ENCODE data around the gene LRRC52. TPM values are rescaled to one million over a fixed set of nuclear protein-coding genes. Genes with fewer than 3 reads are reported as not detected.

LRRC52 gene
- total and polyA plus RNA-seq, 2 of the 8 experiments (the other 6 are each of a cell fraction or from before 2014, with no cell fraction given) = 0.05 TPM; not detected in 1

DNA sequence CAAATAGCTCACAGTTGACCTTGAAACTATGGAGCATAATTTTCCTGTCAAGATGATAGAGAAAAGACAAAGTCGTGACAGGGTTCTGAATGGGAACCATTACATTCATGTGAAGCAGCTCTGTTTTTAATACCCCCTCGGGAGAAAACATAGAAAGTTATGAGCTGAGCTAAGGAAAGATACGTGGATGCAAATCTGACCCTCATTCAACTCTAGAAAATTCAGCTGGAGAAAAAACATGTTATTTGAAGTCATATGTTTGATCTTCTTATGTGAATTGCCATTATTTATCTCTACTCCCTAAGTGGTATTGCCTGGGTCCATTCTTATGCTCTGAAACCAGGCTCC, 48.0 kb upstream of the LRRC52 start:
- H3K27me3 ChIP-seq (replicated peaks in 1 of 4; ENCODE audit: control insufficient read depth in 3 of 4, extremely low read depth in 1 of 4, insufficient read depth in 3 of 4, low read length in 3 of 4) = peaks cover 0 to 1% (median 0%) of the 10 kb centered on the region in 4 experiments; a peak in 1 of 7 replicates
- H2AK5ac ChIP-seq (ENCODE audit: low read depth, low read length) = no peak overlapping the region
- no peak overlapping the region for H3K4ac ChIP-seq (replicated peaks; ENCODE audit: insufficient read length, low read depth, low read length)
- 85% methylated on average over 3 of the region's 3 CpGs; no CpG with 5 or more reads in 1 of the 2 experiments for WGBS, 2 experiments (ENCODE audit: extremely low coverage in 1 of 2, insufficient coverage in 1 of 2, insufficient read length in 1 of 2, insufficient replicate concordance in 2 of 2, low coverage in 1 of 2, low lambda C conversion rate in 2 of 2, missing lambda C conversion rate in 1 of 2)
- H3K79me2 ChIP-seq (ENCODE audit: control insufficient read depth in 1 of 2, insufficient read depth in 2 of 2, low read length in 2 of 2) = no peaks in the 10 kb centered on the region
- DNase-seq (ENCODE audit: low read depth in 1 of 2, low spot score in 2 of 2) = no peak
- ChIA-PET CTCF (ENCODE audit: partially characterized antibody) (interaction anchor here (0.6 to 1.5 kb wide), 7 partner anchors 10 to 126 kb away, joined by 3 to 5 read pairs (median 4); no protein-coding TSS in a partner anchor), POLR2A (ENCODE audit: partially characterized antibody) (no interaction called here)
- no peak overlapping the region for H3K23ac ChIP-seq (ENCODE audit: insufficient read length)
- no peak overlapping the region for H3K4me2 ChIP-seq (ENCODE audit: insufficient read depth in 1 of 2, low read depth in 2 of 2, low read length in 2 of 2)
- H3K27ac ChIP-seq (ENCODE audit: low read depth, low read length) = no peak overlapping the region
- no peak overlapping the region for H3K18ac ChIP-seq (ENCODE audit: extremely low read depth, low read length)
- no peaks in the 10 kb centered on the region for H3K23me2 ChIP-seq (ENCODE audit: low read depth, low read length)
- H4K8ac ChIP-seq (ENCODE audit: extremely low read depth, insufficient read depth, low read length) = no peak overlapping the region
- no peaks in the 10 kb centered on the region for H3K4me1 ChIP-seq (replicated peaks in 1 of 4; ENCODE audit: control insufficient read depth in 3 of 4, insufficient read depth in 4 of 4, low read length in 3 of 4)
- no peak overlapping the region for H2BK15ac ChIP-seq (ENCODE audit: low read length)
- H2BK20ac ChIP-seq (ENCODE audit: low read length) = no peak overlapping the region
- H3K9ac ChIP-seq (replicated peaks in 1 of 4; ENCODE audit: extremely low read depth in 1 of 4, low read depth in 3 of 4, low read length in 3 of 4) = no peak overlapping the region
- H4K5ac ChIP-seq (ENCODE audit: insufficient read length, low read depth, low read length) = no peak overlapping the region
- H4K20me1 ChIP-seq (replicated peaks in 1 of 2; ENCODE audit: control insufficient read depth in 1 of 2, insufficient read depth in 2 of 2, low read length in 2 of 2) = no peaks in the 10 kb centered on the region
- H3K4me3 ChIP-seq (ENCODE audit: extremely low read depth in 1 of 4, insufficient read depth in 2 of 4, low read depth in 3 of 4, low read length in 4 of 4) = no peak overlapping the region
- H3K14ac ChIP-seq (ENCODE audit: insufficient read length) = no peak overlapping the region
- TF ChIP-seq SIRT6 (IDR thresholded peaks at IDR 0.05; ENCODE audit: low read length) = no peak
- no peak for TF ChIP-seq KDM1A (IDR thresholded peaks at IDR 0.05; ENCODE audit: borderline replicate concordance, low read length)
- TF ChIP-seq ZNF274 (IDR thresholded peaks at IDR 0.05; ENCODE audit: borderline replicate concordance, extremely low read depth, low read length) = no peak
- TF ChIP-seq MAFK (IDR thresholded peaks at IDR 0.05; ENCODE audit: low read depth, low read length) = no peak
- no peak for TF ChIP-seq TEAD4 (IDR thresholded peaks at IDR 0.05; ENCODE audit: low read depth, low read length)
- no peak for TF ChIP-seq BCL11A (IDR thresholded peaks at IDR 0.05; ENCODE audit: low read depth in 2 of 2, low read length in 2 of 2)
- no peak for TF ChIP-seq RBBP5 (IDR thresholded peaks at IDR 0.05; ENCODE audit: borderline replicate concordance, low read depth, low read length)
- no peak for TF ChIP-seq SIN3A (conservative IDR thresholded peaks at IDR 0.05 in 1 of 2, IDR thresholded peaks at IDR 0.05 in 1 of 2; ENCODE audit: low read depth in 1 of 2, low read length in 2 of 2)
- TF ChIP-seq BRCA1 (IDR thresholded peaks at IDR 0.05; ENCODE audit: low read depth, low read length) = no peak
- TF ChIP-seq JUN (IDR thresholded peaks at IDR 0.05; ENCODE audit: low read depth, low read length) = no peak
- H3K9me3 ChIP-seq (ENCODE audit: insufficient read depth in 2 of 2, low read depth in 1 of 2, low read length in 1 of 2) = no peaks in the 10 kb centered on the region
- H4K91ac ChIP-seq (replicated peaks; ENCODE audit: insufficient read length, low read length) = no peak overlapping the region
- H2AFZ ChIP-seq (ENCODE audit: low read length) = no peak overlapping the region
- no peak overlapping the region for H2BK12ac ChIP-seq (ENCODE audit: low read depth, low read length)
- no peak for FAIRE-seq
- no peak overlapping the region for H3K56ac ChIP-seq (replicated peaks; ENCODE audit: insufficient read length, low read depth, low read length)
- no peak overlapping the region for H2BK120ac ChIP-seq (replicated peaks; ENCODE audit: low read depth, low read length)
- no peaks in the 10 kb centered on the region for H3K36me3 ChIP-seq (ENCODE audit: control insufficient read depth in 2 of 4, insufficient read depth in 4 of 4, low read length in 3 of 4)
- no peak overlapping the region for H2BK5ac ChIP-seq (ENCODE audit: low read depth, low read length)
- no peaks in the 10 kb centered on the region for H3K79me1 ChIP-seq (ENCODE audit: low read depth, low read length)
